Measurements from ENCODE around the gene LPIN2. TPM values are rescaled to one million over a fixed set of nuclear protein-coding genes. Genes with fewer than 3 reads are reported as not detected.
A peak's percentile ranks its signal among the peaks of the same experiment; 100 is the strongest.
"Not testable (repeated sequence)": the region's sequence is repeated elsewhere in the genome, so short reads cannot be mapped to it uniquely, and the experiment has no call there.

The LPIN2 gene
- total and polyA plus RNA-seq, 8 donors: 24.3 to 63.2 (median 29.3) TPM

GRCh38 chr18:3051718-3052410, 38.9 kb upstream of the LPIN2 start:
- peaks cover 0 to 17% of the 10 kb centered on the region in 2 donors for H3K4me1 ChIP-seq
- no peaks in the 10 kb centered on the region for H3K36me3 ChIP-seq
- ATAC-seq: peak; percentile 80
- H3K4me3 ChIP-seq: no peak overlapping the region
- peak in 2 of 4 donors; percentile 35 to 39 for DNase-seq
- no peaks in the 10 kb centered on the region for H3K9me3 ChIP-seq
- no peak for TF ChIP-seq CTCF (IDR thresholded peaks at IDR 0.05)
- H3K27me3 ChIP-seq: no peaks in the 10 kb centered on the region
- intact Hi-C loops (cut with DNase I): no loop called here
- peak overlapping the region; percentile 46 to 76 for H3K27ac ChIP-seq

GRCh38 chr18:3049897-3050454, 37.0 kb upstream of the LPIN2 start:
- ATAC-seq; H3K4me3 ChIP-seq; H3K36me3 ChIP-seq; H3K27me3 ChIP-seq; H3K9me3 ChIP-seq; intact Hi-C loops (cut with DNase I); DNase-seq: not testable (repeated sequence)
- H3K27ac ChIP-seq: peak overlapping the region; percentile 15 to 53
- H3K4me1 ChIP-seq: peaks cover 0 to 27% of the 10 kb centered on the region in 2 donors

- ATAC-seq (no peak), DNase-seq (no peak)
- Histone ChIP-seq H3K9me3 (no peaks in the 10 kb centered on the region), H3K4me1 (peaks cover 0 to 30% of the 10 kb centered on the region in 2 donors), H3K36me3 (no peaks in the 10 kb centered on the region), H3K27me3 (no peaks in the 10 kb centered on the region), H3K27ac (no peak overlapping the region), H3K4me3 (no peak overlapping the region)
- intact Hi-C loops (cut with DNase I): no loop called here
- TF ChIP-seq CTCF (IDR thresholded peaks at IDR 0.05): no peak
These were observed 35.9 kb upstream of the LPIN2 start for GRCh38 chr18:3048820-3049349.

- Histone ChIP-seq H3K27ac (no peak overlapping the region), H3K4me1 (peaks cover 0 to 30% of the 10 kb centered on the region in 2 donors), H3K27me3 (no peaks in the 10 kb centered on the region), H3K4me3 (no peak overlapping the region), H3K9me3 (no peaks in the 10 kb centered on the region), H3K36me3 (no peaks in the 10 kb centered on the region)
- intact Hi-C loops (cut with DNase I): no loop called here
- TF ChIP-seq CTCF (IDR thresholded peaks at IDR 0.05): no peak
- DNase-seq (no peak), ATAC-seq (no peak)
These were observed 35.2 kb upstream of the LPIN2 start for GRCh38 chr18:3048121-3048520.

- Histone ChIP-seq H3K27me3 (no peaks in the 10 kb centered on the region), H3K9me3 (no peaks in the 10 kb centered on the region), H3K27ac (no peak overlapping the region), H3K4me3 (no peak overlapping the region), H3K36me3 (no peaks in the 10 kb centered on the region), H3K4me1 (peaks cover 0 to 17% of the 10 kb centered on the region in 2 donors)
- intact Hi-C loops (cut with DNase I): no loop called here
- ATAC-seq: no peak
- no peak for TF ChIP-seq CTCF (IDR thresholded peaks at IDR 0.05)
- no peak for DNase-seq
These were observed 33.4 kb upstream of the LPIN2 start for GRCh38 chr18:3046216-3046808.
